Ascending aorta (tissue), 2 donors: ENCODE measurements around the gene SERPINA12. TPM values are rescaled to one million over a fixed set of nuclear protein-coding genes. Genes with fewer than 3 reads are reported as not detected.

Experiments
- DNase-seq, 2 donors: peaks; one replicate each; pipeline ENCODE4 v3.0.0-alpha.2; 2019; ENCODE audit warnings: low spot score in 2 of 2
- H3K27ac ChIP-seq, 2 donors: fragments of 200-600 bp; sonication (generic); one replicate each; pipeline ENCODE4 v1.5.1; 2016 to 2017; ENCODE audit warnings: mild to moderate bottlenecking in 1 of 2
- H3K27me3 ChIP-seq: fragments of 200-600 bp; sonication (generic); one replicate; pipeline ENCODE4 v1.5.1; 2017
- H3K36me3 ChIP-seq, 2 donors: fragments of 200-600 bp; sonication (generic); one replicate each; pipeline ENCODE4 v1.5.1; 2016
- H3K4me1 ChIP-seq, 2 donors: fragments of 200-600 bp; sonication (generic); one replicate each; pipeline ENCODE4 v1.5.1; 2016 to 2017; ENCODE audit warnings: mild to moderate bottlenecking in 1 of 2
- H3K4me3 ChIP-seq, 2 donors: fragments of 200-600 bp; sonication (generic); one replicate each; pipeline ENCODE4 v1.5.1; 2016 to 2017; ENCODE audit warnings: mild to moderate bottlenecking in 1 of 2
- H3K9me3 ChIP-seq, 2 donors: fragments of 200-600 bp; sonication (generic); one replicate each; pipeline ENCODE4 v1.5.1; 2016
- intact Hi-C: fragments of 100-400 bp; cut with DNase I; formaldehyde crosslinking; loops from one replicate; pipeline ENCODE4 v1.15.1; 2023
- total RNA-seq: library from RNA; depleted of rRNA; stranded (reverse); fragments of >200 nt; gene quantifications from one replicate; pipeline ENCODE4 v1.1.0, GENCODE V29; 2016
- TF ChIP-seq, protein P1 (sequence below), 3 experiments: fragments of 200-600 bp in 2 of 3; fragments of 450-650 bp in 1 of 3; sonication (generic) in 2 of 3; IDR thresholded peaks; one replicate each; pipeline ENCODE4 v1.5.1; 2016 to 2019; ENCODE audit warnings: antibody characterized with exemption in 3 of 3, mild to moderate bottlenecking in 1 of 3, moderate library complexity in 1 of 3

Gene SERPINA12
- total RNA-seq, 1 donor from 2014 or later = not detected

DNA sequence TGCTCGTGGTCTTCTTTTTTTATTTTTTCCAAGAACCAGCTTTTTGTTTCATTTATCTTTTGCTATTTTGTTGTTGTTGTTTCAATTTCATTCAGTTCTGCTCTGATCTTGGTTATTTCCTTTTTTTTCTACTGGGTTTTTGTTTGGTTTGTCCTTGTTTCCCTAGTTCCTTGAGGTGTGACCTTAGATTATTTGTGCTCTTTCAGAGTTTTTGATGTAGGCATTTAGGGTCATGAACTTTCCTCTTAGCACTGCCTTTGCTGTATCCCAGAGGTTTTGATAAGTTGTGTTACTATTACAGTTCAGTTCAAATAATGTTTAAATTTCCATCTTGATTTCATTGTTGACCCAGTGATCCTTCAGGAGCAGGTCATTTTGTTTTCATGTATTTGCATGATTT lies 53.3 kb downstream of the SERPINA12 start:
- no peak for DNase-seq
- TF ChIP-seq, protein P1, sequence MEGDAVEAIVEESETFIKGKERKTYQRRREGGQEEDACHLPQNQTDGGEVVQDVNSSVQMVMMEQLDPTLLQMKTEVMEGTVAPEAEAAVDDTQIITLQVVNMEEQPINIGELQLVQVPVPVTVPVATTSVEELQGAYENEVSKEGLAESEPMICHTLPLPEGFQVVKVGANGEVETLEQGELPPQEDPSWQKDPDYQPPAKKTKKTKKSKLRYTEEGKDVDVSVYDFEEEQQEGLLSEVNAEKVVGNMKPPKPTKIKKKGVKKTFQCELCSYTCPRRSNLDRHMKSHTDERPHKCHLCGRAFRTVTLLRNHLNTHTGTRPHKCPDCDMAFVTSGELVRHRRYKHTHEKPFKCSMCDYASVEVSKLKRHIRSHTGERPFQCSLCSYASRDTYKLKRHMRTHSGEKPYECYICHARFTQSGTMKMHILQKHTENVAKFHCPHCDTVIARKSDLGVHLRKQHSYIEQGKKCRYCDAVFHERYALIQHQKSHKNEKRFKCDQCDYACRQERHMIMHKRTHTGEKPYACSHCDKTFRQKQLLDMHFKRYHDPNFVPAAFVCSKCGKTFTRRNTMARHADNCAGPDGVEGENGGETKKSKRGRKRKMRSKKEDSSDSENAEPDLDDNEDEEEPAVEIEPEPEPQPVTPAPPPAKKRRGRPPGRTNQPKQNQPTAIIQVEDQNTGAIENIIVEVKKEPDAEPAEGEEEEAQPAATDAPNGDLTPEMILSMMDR (IDR thresholded peaks at IDR 0.05) = no peak
- no peaks in the 10 kb centered on the region for H3K36me3 ChIP-seq
- H3K27me3 ChIP-seq = no peaks in the 10 kb centered on the region
- intact Hi-C loops = no loop called here
- no peaks in the 10 kb centered on the region for H3K9me3 ChIP-seq
- H3K4me3 ChIP-seq = no peak overlapping the region
- no peak overlapping the region for H3K27ac ChIP-seq
- H3K4me1 ChIP-seq = no peaks in the 10 kb centered on the region

DNA sequence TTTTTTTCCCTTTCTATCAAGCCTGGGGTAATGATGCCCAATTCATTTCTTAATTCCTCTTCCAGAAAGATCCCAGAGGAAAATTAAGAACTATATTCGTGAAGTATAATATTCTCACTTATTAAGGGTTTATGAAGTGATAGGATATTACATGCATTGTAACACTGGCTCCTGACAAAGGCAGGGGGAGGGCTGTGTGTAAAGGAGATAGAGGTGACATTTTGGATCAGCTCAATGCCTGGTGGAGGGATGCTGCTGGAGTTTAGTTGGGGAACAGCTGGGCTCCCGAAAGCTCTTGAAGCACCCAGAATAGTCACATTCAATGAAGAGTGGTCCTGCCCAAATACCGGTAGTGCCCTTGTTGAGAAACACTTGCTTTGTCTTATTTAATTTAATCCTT lies 57.4 kb downstream of the SERPINA12 start:
- DNase-seq = no peak
- H3K36me3 ChIP-seq = no peaks in the 10 kb centered on the region
- H3K9me3 ChIP-seq = no peaks in the 10 kb centered on the region
- no peak overlapping the region for H3K27ac ChIP-seq
- intact Hi-C loops = no loop called here
- no peak overlapping the region for H3K4me3 ChIP-seq
- TF ChIP-seq, protein P1 (IDR thresholded peaks at IDR 0.05) = no peak
- no peaks in the 10 kb centered on the region for H3K4me1 ChIP-seq
- H3K27me3 ChIP-seq = no peaks in the 10 kb centered on the region

DNA sequence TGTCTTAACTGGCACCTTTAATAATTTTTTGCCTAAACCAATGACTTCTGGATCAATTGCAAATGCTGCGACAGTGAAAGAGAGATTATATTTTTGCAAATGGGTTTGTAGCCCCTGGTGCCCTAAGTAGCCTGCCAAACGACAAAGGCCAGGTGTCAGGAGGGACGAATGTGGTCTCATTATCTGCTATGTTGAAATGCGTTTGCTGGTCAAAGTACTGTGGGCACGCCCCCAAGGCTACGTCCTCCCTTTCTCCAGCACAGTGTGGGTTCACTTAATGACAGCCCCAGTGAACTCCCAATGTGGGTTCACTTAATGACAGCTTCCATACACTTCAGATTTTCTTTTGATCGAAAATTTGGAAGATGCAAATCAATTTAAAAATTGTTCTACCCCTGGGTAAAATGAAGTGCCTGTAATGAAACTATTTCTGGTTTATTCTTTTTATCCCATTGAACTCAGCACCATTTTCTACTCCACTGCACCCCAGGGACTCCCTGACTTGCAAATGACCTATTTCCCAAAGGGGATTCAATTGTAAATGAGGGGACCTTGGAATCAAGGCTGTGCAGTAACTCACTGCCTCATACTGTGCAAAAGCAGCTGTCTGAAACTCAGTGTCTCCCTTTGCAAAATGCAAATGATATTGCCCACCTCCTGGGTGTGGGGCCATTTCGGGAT lies 58.0 kb downstream of the SERPINA12 start:
- intact Hi-C loops = no loop called here
- Histone ChIP-seq H3K9me3 (no peaks in the 10 kb centered on the region), H3K36me3 (no peaks in the 10 kb centered on the region), H3K4me1 (no peaks in the 10 kb centered on the region), H3K27me3 (no peaks in the 10 kb centered on the region), H3K4me3 (no peak overlapping the region), H3K27ac (no peak overlapping the region)
- TF ChIP-seq, protein P1 (IDR thresholded peaks at IDR 0.05) = no peak
- no peak for DNase-seq

DNA sequence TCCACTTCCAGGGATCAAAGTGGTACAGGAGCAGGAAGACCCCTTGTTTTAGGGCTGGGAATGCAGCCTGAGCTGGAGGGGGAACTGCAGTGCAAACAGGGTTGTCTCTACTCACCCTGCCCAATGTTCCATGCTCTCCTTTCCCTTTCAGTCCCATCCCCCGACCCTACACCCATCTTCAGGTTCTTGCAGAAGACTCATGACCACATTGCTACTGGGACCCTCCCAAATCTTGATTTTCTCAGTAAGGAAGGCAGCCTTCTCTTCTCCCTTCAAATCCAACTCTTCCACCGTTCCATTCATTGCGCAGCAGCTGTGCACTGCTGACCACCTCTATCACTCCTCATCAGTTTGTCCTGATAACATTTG lies 58.6 kb downstream of the SERPINA12 start:
- H3K27me3 ChIP-seq = no peaks in the 10 kb centered on the region
- no peak overlapping the region for H3K4me3 ChIP-seq
- H3K36me3 ChIP-seq = no peaks in the 10 kb centered on the region
- H3K4me1 ChIP-seq = no peaks in the 10 kb centered on the region
- no peak overlapping the region for H3K27ac ChIP-seq
- intact Hi-C loops = no loop called here
- no peak for DNase-seq
- H3K9me3 ChIP-seq = no peaks in the 10 kb centered on the region
- TF ChIP-seq, protein P1 (IDR thresholded peaks at IDR 0.05) = no peak

DNA sequence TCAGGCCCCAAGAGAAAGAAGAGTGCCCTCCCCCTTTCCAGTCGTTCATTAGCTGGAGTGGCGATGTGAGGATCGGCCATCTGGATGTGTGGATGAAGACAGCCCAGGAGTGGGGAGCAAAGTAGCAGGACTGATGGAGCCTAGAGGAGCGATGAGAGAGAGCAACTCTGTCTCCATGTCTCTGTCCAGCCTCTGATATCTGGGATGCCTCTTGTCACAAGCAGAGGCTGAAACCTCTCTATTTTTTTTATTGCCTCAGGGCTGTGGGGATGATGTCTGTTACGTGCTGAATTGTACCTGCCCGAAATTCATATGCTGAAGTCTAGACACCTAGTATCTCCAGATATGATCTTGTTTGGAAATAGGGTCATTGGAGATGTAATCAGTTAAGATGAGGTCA lies 59.3 kb downstream of the SERPINA12 start:
- H3K4me1 ChIP-seq = no peaks in the 10 kb centered on the region

More for the DNA sequence above, 59.3 kb downstream of the SERPINA12 start:
- Histone ChIP-seq H3K9me3 (no peaks in the 10 kb centered on the region), H3K36me3 (no peaks in the 10 kb centered on the region), H3K27ac (no peak overlapping the region), H3K27me3 (no peaks in the 10 kb centered on the region), H3K4me3 (no peak overlapping the region)
- intact Hi-C loops = no loop called here
- DNase-seq = no peak
- TF ChIP-seq, protein P1 (IDR thresholded peaks at IDR 0.05) = no peak
